AG09309 (cell line): ENCODE results near the gene NLRC5.

Experiments used
- DNase-seq: peaks from one replicate; pipeline ENCODE4 v3.0.0-alpha.2; 2010; ENCODE audit warnings: low read depth
- H3K4me3 ChIP-seq: 2 replicates; pipeline ENCODE4 v1.5.1; 2011; ENCODE audit warnings: mild to moderate bottlenecking, low read depth, low read length, moderate library complexity; ENCODE audit not compliant: control insufficient read depth
- CTCF ChIP-seq: IDR thresholded peaks from 2 replicates; pipeline ENCODE4 v1.5.1; 2011; ENCODE audit warnings: mild to moderate bottlenecking, low read depth, low read length, inconsistent platforms; ENCODE audit not compliant: insufficient read depth, control insufficient read depth; ENCODE audit errors: missing control alignments

Gene NLRC5

DNA sequence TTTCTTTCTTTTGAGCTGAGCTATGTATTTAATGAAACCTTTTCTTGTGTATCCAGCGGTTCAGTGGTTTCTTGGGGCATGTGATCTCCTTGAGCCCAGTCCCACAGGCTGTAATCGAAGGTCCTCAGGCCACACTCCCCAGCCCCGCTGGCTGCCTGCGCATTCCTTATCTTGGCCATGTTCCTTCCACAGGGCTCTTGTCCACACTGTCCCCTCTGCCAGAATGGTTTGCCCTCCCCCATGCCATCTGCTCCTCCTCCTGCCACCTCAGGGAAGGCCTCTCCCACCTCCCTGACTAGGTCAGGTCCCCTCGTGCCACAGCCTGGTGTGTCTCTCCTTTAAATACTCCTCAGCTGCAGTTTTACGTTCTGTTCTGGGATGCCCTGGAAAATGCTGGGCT lies 12.1 kb upstream of the NLRC5 start:
- DNase-seq, result no peak
- no peak overlapping the region for H3K4me3 ChIP-seq
- TF ChIP-seq CTCF, result no peak

GRCh38 chr16:56977823-56978430 lies 11.4 kb upstream of the NLRC5 start:
- TF ChIP-seq CTCF, result no peak
- no peak overlapping the region for H3K4me3 ChIP-seq
- DNase-seq, result no peak

DNA sequence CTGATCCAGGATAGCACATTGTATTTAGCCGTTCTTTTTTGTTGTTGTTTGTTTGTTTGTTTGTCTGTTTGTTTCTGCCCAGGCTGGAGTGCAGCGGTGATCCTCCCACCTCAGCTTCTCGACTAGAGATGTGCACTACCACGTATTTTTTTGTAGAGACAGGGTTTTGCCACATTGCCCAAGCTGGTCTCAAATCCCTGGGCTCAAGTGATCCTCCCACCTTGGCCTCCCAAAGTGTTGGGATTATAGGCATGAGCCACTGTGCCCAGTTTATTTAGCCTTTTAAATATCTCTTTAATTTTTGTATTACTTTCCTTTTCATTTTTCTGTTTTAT lies 9.2 kb upstream of the NLRC5 start:
- DNase-seq, result no peak
- no peak for TF ChIP-seq CTCF
- no peak overlapping the region for H3K4me3 ChIP-seq

DNA sequence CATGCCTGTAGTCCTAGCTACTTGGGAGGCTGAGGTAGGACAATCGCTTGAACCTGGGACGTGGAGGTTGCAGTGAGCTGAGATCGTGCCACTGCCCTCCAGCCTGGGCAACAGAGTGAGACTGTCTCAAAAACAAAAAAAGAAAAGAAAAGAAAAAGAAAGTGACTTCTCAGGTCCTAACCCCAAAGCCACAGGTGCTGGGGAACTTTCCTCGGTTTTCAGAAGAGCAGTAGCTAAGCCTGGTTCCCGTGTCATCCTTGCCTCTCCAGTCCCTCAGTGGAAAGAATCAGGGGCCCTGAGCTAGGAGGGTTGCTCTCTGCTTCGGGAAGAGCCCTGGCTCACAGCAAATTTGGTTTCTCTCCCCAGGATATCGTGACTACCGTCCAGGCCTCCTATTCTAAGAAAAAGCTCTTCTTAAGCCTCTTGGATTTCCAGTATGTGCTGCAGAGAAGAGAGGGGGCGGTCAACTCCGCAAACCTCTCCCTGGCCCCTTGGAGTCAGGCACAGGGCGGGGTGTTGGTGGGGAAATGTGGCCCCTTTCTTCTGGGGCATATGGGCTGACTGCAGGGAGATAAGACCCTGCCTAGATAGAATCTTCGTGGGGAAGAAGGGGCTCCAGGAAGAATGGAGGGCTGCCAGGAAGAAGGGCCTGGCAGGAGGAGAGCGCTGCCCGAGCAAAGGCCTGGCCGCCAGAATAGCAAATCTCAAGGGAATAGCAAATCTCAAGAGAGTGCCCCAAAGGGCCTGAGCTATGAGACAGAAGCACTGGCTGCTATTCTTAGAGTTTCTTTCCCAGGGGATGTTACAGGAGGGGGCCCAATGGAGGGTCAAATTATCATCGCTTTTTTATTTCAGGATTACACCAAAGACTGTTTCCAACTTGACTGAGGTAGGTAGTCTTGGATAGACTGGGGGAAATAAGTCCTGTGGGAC lies 8.3 kb upstream of the NLRC5 start:
- no peak for DNase-seq
- no peak overlapping the region for H3K4me3 ChIP-seq

DNA sequence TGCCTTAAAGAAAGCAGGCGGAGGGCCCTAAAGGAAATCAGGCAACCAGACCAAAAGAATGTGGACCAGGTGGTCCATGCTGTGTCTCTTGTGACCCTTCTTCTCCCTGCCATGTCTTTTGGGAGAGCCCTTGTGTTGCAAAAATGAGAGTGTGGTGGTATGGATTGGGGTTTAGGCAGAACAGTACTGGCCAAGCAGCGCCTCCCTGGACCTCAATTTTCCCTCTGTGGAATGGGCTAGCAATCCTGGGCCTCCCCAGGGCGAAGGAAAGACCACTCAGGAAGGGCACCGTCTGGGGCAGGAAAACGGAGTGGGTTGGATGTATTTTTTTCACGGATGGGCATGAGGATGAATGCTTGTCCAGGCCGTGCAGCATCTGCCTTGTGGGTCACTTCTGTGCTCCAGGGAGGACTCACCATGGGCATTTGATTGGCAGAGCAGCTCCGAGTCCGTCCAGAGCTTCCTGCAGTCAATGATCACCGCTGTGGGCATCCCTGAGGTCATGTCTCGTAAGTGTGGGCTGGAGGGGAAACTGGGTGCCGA lies 7.6 kb upstream of the NLRC5 start:
- no peak for TF ChIP-seq CTCF
- no peak for DNase-seq

More for the DNA sequence above, 8.3 kb upstream of the NLRC5 start:
- TF ChIP-seq CTCF, result no peak

GRCh38 chr16:56982695-56983094 lies 6.7 kb upstream of the NLRC5 start:
- TF ChIP-seq CTCF, result no peak
- H3K4me3 ChIP-seq, result no peak overlapping the region
- no peak for DNase-seq

More for the DNA sequence above, 7.6 kb upstream of the NLRC5 start:
- H3K4me3 ChIP-seq, result no peak overlapping the region
